ENCODE results near the gene CCDC27.

DNA sequence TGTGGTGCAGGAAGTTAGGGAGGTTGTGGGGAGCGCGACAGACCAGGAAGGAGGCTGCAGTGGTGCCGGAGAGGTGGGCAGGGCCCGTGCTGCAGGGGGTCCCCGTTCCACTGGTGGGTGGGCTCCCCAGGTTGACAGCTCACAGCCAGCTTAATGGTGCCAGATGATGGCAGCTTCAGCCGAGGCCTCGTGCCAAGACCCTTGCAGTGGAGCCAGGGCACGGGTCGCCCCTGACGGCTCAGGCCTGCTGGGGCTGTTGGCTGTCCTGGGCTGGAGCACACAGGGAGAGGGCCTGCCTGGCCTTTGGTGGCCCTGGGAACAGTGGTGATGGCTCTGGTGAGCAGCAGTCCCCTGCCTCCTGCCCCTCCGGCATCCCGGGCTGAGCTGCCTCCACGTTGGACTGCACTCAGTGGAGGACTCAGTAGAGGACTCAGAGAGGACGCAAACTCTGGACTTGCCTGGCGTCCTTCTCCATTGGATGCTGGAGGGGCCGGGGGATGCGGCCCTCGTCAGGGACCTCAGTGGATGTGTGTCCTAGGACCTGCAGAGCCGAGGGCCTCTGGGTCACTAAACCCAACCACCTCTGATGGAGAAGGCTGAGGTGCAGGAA lies 46.8 kb upstream of the CCDC27 start:
- TF ChIP-seq, protein P1, sequence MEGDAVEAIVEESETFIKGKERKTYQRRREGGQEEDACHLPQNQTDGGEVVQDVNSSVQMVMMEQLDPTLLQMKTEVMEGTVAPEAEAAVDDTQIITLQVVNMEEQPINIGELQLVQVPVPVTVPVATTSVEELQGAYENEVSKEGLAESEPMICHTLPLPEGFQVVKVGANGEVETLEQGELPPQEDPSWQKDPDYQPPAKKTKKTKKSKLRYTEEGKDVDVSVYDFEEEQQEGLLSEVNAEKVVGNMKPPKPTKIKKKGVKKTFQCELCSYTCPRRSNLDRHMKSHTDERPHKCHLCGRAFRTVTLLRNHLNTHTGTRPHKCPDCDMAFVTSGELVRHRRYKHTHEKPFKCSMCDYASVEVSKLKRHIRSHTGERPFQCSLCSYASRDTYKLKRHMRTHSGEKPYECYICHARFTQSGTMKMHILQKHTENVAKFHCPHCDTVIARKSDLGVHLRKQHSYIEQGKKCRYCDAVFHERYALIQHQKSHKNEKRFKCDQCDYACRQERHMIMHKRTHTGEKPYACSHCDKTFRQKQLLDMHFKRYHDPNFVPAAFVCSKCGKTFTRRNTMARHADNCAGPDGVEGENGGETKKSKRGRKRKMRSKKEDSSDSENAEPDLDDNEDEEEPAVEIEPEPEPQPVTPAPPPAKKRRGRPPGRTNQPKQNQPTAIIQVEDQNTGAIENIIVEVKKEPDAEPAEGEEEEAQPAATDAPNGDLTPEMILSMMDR (IDR thresholded peaks at IDR 0.05) = no peak
- TF ChIP-seq EZH2 (IDR thresholded peaks at IDR 0.05) (no peak), EZH2phosphoT487 (IDR thresholded peaks at IDR 0.05) (no peak)

Measured in neural progenitor cell (in vitro differentiated cells).